GM12864 (cell line): ENCODE data around the gene SLC17A2.

Experiments
- DNase-seq: peaks from one replicate; pipeline ENCODE4 v3.0.0-alpha.2; 2011; ENCODE audit warnings: low read depth
- H3K4me3 ChIP-seq: 2 replicates; pipeline ENCODE4 v1.5.1; 2011; ENCODE audit warnings: mild to moderate bottlenecking, low read depth, low read length, control low read depth
- TF ChIP-seq, protein P1 (sequence below): IDR thresholded peaks from 2 replicates; pipeline ENCODE4 v1.5.1; 2011; ENCODE audit warnings: low read depth, mild to moderate bottlenecking, moderate library complexity, low read length, control low read depth, inconsistent platforms; ENCODE audit errors: missing control alignments

SLC17A2 gene

GRCh38 chr6:25898289-25898977 is 32.1 kb downstream of the SLC17A2 start:
- no peak overlapping the region for H3K4me3 ChIP-seq
- DNase-seq, result no peak
- TF ChIP-seq, protein P1, sequence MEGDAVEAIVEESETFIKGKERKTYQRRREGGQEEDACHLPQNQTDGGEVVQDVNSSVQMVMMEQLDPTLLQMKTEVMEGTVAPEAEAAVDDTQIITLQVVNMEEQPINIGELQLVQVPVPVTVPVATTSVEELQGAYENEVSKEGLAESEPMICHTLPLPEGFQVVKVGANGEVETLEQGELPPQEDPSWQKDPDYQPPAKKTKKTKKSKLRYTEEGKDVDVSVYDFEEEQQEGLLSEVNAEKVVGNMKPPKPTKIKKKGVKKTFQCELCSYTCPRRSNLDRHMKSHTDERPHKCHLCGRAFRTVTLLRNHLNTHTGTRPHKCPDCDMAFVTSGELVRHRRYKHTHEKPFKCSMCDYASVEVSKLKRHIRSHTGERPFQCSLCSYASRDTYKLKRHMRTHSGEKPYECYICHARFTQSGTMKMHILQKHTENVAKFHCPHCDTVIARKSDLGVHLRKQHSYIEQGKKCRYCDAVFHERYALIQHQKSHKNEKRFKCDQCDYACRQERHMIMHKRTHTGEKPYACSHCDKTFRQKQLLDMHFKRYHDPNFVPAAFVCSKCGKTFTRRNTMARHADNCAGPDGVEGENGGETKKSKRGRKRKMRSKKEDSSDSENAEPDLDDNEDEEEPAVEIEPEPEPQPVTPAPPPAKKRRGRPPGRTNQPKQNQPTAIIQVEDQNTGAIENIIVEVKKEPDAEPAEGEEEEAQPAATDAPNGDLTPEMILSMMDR, result no peak

GRCh38 chr6:25896252-25896651 is 34.2 kb downstream of the SLC17A2 start:
- TF ChIP-seq, protein P1, result no peak
- no peak overlapping the region for H3K4me3 ChIP-seq
- DNase-seq, result no peak

GRCh38 chr6:25895771-25896170 is 34.7 kb downstream of the SLC17A2 start:
- H3K4me3 ChIP-seq, result no peak overlapping the region
- TF ChIP-seq, protein P1, result no peak
- no peak for DNase-seq

- TF ChIP-seq, protein P1, result no peak
- no peak overlapping the region for H3K4me3 ChIP-seq
- no peak for DNase-seq
These were observed 36.7 kb downstream of the SLC17A2 start for GRCh38 chr6:25893778-25894177.

DNA sequence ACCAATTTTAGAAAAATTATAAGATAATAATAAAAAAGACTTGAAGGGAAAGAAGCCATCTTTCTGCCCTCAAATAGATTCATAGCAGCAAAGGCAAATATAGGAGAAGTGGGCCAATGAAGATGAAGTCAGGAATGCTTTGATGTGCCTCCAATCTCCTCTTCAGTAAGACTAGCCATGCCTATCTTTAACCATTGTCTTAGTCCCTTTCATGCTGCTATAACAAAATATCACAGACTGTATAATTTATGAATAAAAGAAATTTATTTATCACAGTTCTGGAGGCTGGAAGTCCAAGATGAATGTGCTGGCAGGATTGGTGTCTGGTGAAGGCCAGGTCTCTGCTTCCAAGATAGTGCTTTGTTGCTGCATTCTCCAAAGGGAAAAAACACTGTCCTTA is 37.6 kb downstream of the SLC17A2 start:
- H3K4me3 ChIP-seq, result no peak overlapping the region
- no peak for DNase-seq
- TF ChIP-seq, protein P1, result no peak

- TF ChIP-seq, protein P1, result no peak
These were observed 40.3 kb downstream of the SLC17A2 start for GRCh38 chr6:25889877-25890853.

More at GRCh38 chr6:25889877-25890853, 40.3 kb downstream of the SLC17A2 start:
- no peak for DNase-seq
- no peak overlapping the region for H3K4me3 ChIP-seq
